DOHH2 (cell line): ENCODE data around the gene HDAC4.

ENCODE experiments used
- H3F3A ChIP-seq: fragments of 200-600 bp; sonication (generic), shearing (Covaris generic); 2 replicates; pipeline ENCODE4 v1.6.0; 2016; ENCODE audit warnings: antibody characterized with exemption, mild to moderate bottlenecking; ENCODE audit not compliant: control insufficient read depth, insufficient read depth
- H3K27ac ChIP-seq: fragments of 200-600 bp; sonication (generic); 2 replicates; pipeline ENCODE4 v1.5.1; 2014; ENCODE audit warnings: low read depth, mild to moderate bottlenecking, low read length, moderate library complexity
- H3K27me3 ChIP-seq: fragments of 200-600 bp; sonication (generic); 2 replicates; pipeline ENCODE4 v1.6.1; 2014; ENCODE audit warnings: mild to moderate bottlenecking, low read length, mixed read lengths; ENCODE audit not compliant: control insufficient read depth
- H3K36me3 ChIP-seq: fragments of 200-600 bp; sonication (generic); 2 replicates; pipeline ENCODE4 v1.6.1; 2014; ENCODE audit warnings: mild to moderate bottlenecking, low read length, moderate library complexity, mixed read lengths; ENCODE audit not compliant: control insufficient read depth
- H3K4me1 ChIP-seq: fragments of 200-600 bp; sonication (generic); 2 replicates; pipeline ENCODE4 v1.6.1; 2014; ENCODE audit warnings: mild to moderate bottlenecking, low read length, mixed read lengths; ENCODE audit not compliant: control insufficient read depth
- H3K4me2 ChIP-seq: fragments of 200-600 bp; sonication (generic); 2 replicates; pipeline ENCODE4 v1.6.0; 2014; ENCODE audit warnings: mild to moderate bottlenecking, low read length, moderate library complexity
- H3K4me3 ChIP-seq: fragments of 200-600 bp; sonication (generic); 2 replicates; pipeline ENCODE4 v1.5.1; 2014; ENCODE audit warnings: mild to moderate bottlenecking, low read length, mixed read lengths
- H3K79me2 ChIP-seq: fragments of 200-600 bp; sonication (generic); 2 replicates; pipeline ENCODE4 v1.6.1; 2014; ENCODE audit warnings: mild to moderate bottlenecking, low read length, mixed read lengths; ENCODE audit not compliant: control insufficient read depth
- H3K9me2 ChIP-seq: fragments of 200-600 bp; sonication (generic); replicated peaks from 2 replicates; pipeline ENCODE4 v1.6.1; 2014; ENCODE audit warnings: mild to moderate bottlenecking, low read length, mixed read lengths; ENCODE audit not compliant: control insufficient read depth
- H3K9me3 ChIP-seq: fragments of 200-600 bp; sonication (generic); 2 replicates; pipeline ENCODE4 v1.6.1; 2014; ENCODE audit warnings: antibody characterized with exemption, low read length, mixed read lengths; ENCODE audit not compliant: control insufficient read depth, insufficient read depth
- H4K20me1 ChIP-seq: fragments of 200-600 bp; sonication (generic); 2 replicates; pipeline ENCODE4 v1.6.0; 2014; ENCODE audit warnings: low read depth, mild to moderate bottlenecking, antibody characterized with exemption, low read length, moderate library complexity; ENCODE audit not compliant: control insufficient read depth, insufficient read depth
- EZH2phosphoT487 ChIP-seq: fragments of 200-600 bp; sonication (generic); IDR thresholded peaks from 2 replicates; pipeline ENCODE4 v1.6.1; 2017; ENCODE audit warnings: borderline replicate concordance, mild to moderate bottlenecking, antibody characterized with exemption, low read length, moderate library complexity, mixed read lengths
- TF ChIP-seq, protein P1 (sequence below): fragments of 200-600 bp; sonication (generic); IDR thresholded peaks from one replicate; pipeline ENCODE4 v1.5.1; 2014; ENCODE audit warnings: antibody characterized with exemption, mild to moderate bottlenecking, low read depth, low read length; ENCODE audit not compliant: poor library complexity, severe bottlenecking

Gene HDAC4

DNA sequence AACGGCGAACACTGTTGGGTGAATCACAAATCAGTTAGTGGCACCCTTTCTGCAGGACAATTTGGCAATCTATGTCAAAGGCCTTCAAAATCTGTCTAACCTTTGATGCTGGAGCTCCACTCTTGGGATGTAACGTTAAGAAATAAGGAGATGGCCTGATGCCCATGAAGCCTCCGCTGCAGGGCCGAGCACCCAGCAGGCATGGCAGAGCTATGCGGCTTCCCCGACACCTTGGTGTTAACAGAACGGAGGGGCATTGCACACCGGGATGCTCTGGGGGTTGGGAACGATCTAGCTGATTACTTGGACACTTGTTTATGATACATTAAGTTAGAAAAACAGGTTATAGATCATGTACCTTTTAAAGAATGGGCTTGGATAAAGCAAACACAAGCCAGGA lies 265.3 kb downstream of the HDAC4 start:
- H4K20me1 ChIP-seq = no peaks in the 10 kb centered on the region
- H3K27me3 ChIP-seq = no peaks in the 10 kb centered on the region
- H3F3A ChIP-seq = no peaks in the 10 kb centered on the region
- H3K79me2 ChIP-seq = no peaks in the 10 kb centered on the region
- H3K4me2 ChIP-seq = no peak overlapping the region
- TF ChIP-seq, protein P1, sequence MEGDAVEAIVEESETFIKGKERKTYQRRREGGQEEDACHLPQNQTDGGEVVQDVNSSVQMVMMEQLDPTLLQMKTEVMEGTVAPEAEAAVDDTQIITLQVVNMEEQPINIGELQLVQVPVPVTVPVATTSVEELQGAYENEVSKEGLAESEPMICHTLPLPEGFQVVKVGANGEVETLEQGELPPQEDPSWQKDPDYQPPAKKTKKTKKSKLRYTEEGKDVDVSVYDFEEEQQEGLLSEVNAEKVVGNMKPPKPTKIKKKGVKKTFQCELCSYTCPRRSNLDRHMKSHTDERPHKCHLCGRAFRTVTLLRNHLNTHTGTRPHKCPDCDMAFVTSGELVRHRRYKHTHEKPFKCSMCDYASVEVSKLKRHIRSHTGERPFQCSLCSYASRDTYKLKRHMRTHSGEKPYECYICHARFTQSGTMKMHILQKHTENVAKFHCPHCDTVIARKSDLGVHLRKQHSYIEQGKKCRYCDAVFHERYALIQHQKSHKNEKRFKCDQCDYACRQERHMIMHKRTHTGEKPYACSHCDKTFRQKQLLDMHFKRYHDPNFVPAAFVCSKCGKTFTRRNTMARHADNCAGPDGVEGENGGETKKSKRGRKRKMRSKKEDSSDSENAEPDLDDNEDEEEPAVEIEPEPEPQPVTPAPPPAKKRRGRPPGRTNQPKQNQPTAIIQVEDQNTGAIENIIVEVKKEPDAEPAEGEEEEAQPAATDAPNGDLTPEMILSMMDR = no peak
- TF ChIP-seq EZH2phosphoT487 = no peak
- H3K9me3 ChIP-seq = no peaks in the 10 kb centered on the region
- H3K4me1 ChIP-seq = no peaks in the 10 kb centered on the region
- no peak overlapping the region for H3K4me3 ChIP-seq
- no peak overlapping the region for H3K27ac ChIP-seq
- no peaks in the 10 kb centered on the region for H3K9me2 ChIP-seq
- H3K36me3 ChIP-seq = no peaks in the 10 kb centered on the region

DNA sequence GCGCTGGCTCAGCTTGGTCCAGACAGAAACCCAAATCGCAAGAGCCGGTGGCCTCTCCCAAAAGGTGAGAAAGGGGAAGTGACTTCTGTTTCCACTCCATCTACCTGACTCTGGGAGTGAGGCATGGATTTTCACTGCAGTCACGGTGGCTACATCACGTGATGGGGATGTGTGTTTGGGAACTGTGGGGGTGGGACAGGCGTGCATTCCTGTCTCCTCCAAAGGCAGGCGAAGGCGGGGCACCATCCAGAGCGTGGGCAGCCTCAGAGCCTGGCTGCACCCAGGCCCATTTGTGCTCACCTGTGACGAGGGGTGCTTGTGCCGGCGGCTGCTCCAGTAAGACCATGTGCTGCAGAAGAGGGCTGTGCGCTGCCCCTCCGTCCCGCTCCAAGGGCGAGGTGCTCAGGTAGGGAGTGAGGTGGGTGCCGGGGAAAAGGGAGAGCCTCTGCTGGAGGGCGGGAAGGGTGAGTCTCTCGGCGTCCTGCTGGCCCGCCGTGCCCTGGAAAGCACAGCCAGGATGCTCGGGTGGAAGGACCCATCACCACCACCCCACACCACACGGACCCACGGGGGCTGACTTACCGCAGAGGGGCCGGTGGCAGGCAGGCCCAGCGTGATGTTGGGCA lies 266.8 kb downstream of the HDAC4 start:
- no peaks in the 10 kb centered on the region for H4K20me1 ChIP-seq
- TF ChIP-seq, protein P1 = no peak
- TF ChIP-seq EZH2phosphoT487 = no peak
- H3K4me3 ChIP-seq = no peak overlapping the region
- no peaks in the 10 kb centered on the region for H3K9me3 ChIP-seq
- H3K36me3 ChIP-seq = no peaks in the 10 kb centered on the region
- H3K4me2 ChIP-seq = no peak overlapping the region
- H3K27me3 ChIP-seq = no peaks in the 10 kb centered on the region
- no peaks in the 10 kb centered on the region for H3F3A ChIP-seq
- no peak overlapping the region for H3K27ac ChIP-seq
- no peaks in the 10 kb centered on the region for H3K4me1 ChIP-seq
- H3K9me2 ChIP-seq = no peaks in the 10 kb centered on the region
- H3K79me2 ChIP-seq = no peaks in the 10 kb centered on the region

GRCh38 chr2:239132786-239133185 lies 268.0 kb downstream of the HDAC4 start:
- Histone ChIP-seq H3K27me3 (no peaks in the 10 kb centered on the region), H3K4me2 (no peak overlapping the region), H3K9me2 (no peaks in the 10 kb centered on the region), H3K9me3 (no peaks in the 10 kb centered on the region), H3K27ac (no peak overlapping the region), H3F3A (no peaks in the 10 kb centered on the region), H3K36me3 (no peaks in the 10 kb centered on the region), H3K4me1 (no peaks in the 10 kb centered on the region), H3K4me3 (no peak overlapping the region), H4K20me1 (no peaks in the 10 kb centered on the region), H3K79me2 (no peaks in the 10 kb centered on the region)
- TF ChIP-seq EZH2phosphoT487 = no peak
- TF ChIP-seq, protein P1 = no peak
